GM12878 (cell line): ENCODE measurements around the gene PHF20. TPM values are rescaled to one million over a fixed set of nuclear protein-coding genes. Genes with fewer than 3 reads are reported as not detected.

Experiments used
- CUX1 ChIP-seq: IDR thresholded peaks from 2 replicates; pipeline ENCODE4 v1.6.1; 2012; ENCODE audit warnings: improper control_type of control experiment, low read depth, low read length; ENCODE audit not compliant: insufficient replicate concordance
- EGR1 ChIP-seq, 2 experiments: IDR thresholded peaks; 1 replicate in 1 of 2; 2 replicates in 1 of 2; pipeline ENCODE4 v1.6.1; 2011 to 2012; ENCODE audit warnings: low read depth in 2 of 2, low read length in 2 of 2, borderline replicate concordance in 1 of 2, mild to moderate bottlenecking in 1 of 2, moderate library complexity in 1 of 2
- EZH2 ChIP-seq: IDR thresholded peaks from 2 replicates; pipeline ENCODE4 v1.6.1; 2012; ENCODE audit warnings: low read depth, mild to moderate bottlenecking, control low read depth, inconsistent platforms, low read length, borderline replicate concordance; ENCODE audit not compliant: control insufficient read depth
- HCFC1 ChIP-seq: fragments of 150-350 bp; IDR thresholded peaks from 2 replicates; pipeline ENCODE4 v1.6.1; 2014; ENCODE audit warnings: low read length
- HDGF ChIP-seq: fragments of 450-650 bp; IDR thresholded peaks from 2 replicates; pipeline ENCODE4 v1.6.1; 2016; ENCODE audit warnings: antibody characterized with exemption
- HSF1 ChIP-seq: fragments of 150-350 bp; IDR thresholded peaks from 2 replicates; pipeline ENCODE4 v1.6.1; 2014; ENCODE audit warnings: mild to moderate bottlenecking, low read depth, low read length
- IKZF2 ChIP-seq, 2 experiments: fragments of 450-650 bp; IDR thresholded peaks; 2 replicates each; pipeline ENCODE4 v1.6.1; 2017; ENCODE audit warnings: mild to moderate bottlenecking in 2 of 2, moderate library complexity in 2 of 2
- KAT2A ChIP-seq: conservative IDR thresholded peaks from 2 replicates; pipeline ENCODE4 v1.6.1; 2011; ENCODE audit warnings: low read depth, low read length; ENCODE audit not compliant: control insufficient read depth
- NBN ChIP-seq: fragments of 450-650 bp; IDR thresholded peaks from 2 replicates; pipeline ENCODE4 v1.6.1; 2016
- NFYB ChIP-seq: IDR thresholded peaks from 2 replicates; pipeline ENCODE4 v1.6.1; 2011; ENCODE audit warnings: low read depth, mild to moderate bottlenecking, low read length, improper control_type of control experiment, moderate library complexity; ENCODE audit not compliant: insufficient read depth
- NR2C1 ChIP-seq: fragments of 450-650 bp; IDR thresholded peaks from 2 replicates; pipeline ENCODE4 v1.6.1; 2017; ENCODE audit warnings: antibody characterized with exemption, mild to moderate bottlenecking, moderate library complexity
- NR2C2 ChIP-seq: IDR thresholded peaks from 2 replicates; pipeline ENCODE4 v1.6.1; 2011; ENCODE audit warnings: borderline replicate concordance, low read depth; ENCODE audit not compliant: control insufficient read depth, insufficient read length
- PAX8 ChIP-seq: fragments of 450-650 bp; IDR thresholded peaks from 2 replicates; pipeline ENCODE4 v1.6.1; 2017; ENCODE audit warnings: mild to moderate bottlenecking, moderate library complexity
- POLR2AphosphoS2 ChIP-seq: IDR thresholded peaks from 2 replicates; pipeline ENCODE4 v1.6.1; 2011; ENCODE audit warnings: low read depth, mild to moderate bottlenecking, low read length, improper control_type of control experiment, moderate library complexity
- RB1 ChIP-seq: fragments of 450-650 bp; formaldehyde crosslinking; IDR thresholded peaks from 2 replicates; pipeline ENCODE4 v1.6.1; 2017; ENCODE audit warnings: mild to moderate bottlenecking, borderline replicate concordance
- SIX5 ChIP-seq: IDR thresholded peaks from 2 replicates; pipeline ENCODE4 v1.6.1; 2011; ENCODE audit warnings: mild to moderate bottlenecking, low read depth, low read length, moderate library complexity; ENCODE audit not compliant: severe bottlenecking
- SMAD5 ChIP-seq: IDR thresholded peaks from 2 replicates; pipeline ENCODE4 v1.6.1; 2016; ENCODE audit warnings: antibody characterized with exemption, low read depth
- SUZ12 ChIP-seq: fragments of 200-600 bp; sonication (generic); IDR thresholded peaks from one replicate; pipeline ENCODE4 v1.6.1; 2018; ENCODE audit warnings: antibody characterized with exemption, mild to moderate bottlenecking; ENCODE audit not compliant: unreplicated experiment
- polyA plus RNA-seq, 11 experiments: library from polyadenylated mRNA; depleted of rRNA in 4 of 11; unstranded in 6 of 11; stranded (reverse) in 5 of 11; fragments of >200 nt; fragmentation: Nextera tagmentation in 4 of 11; fragmentation: Illumina TruSeq in 1 of 11; extraction: Ambion mirVana in 4 of 11; extraction: Trizol in 1 of 11; gene quantifications; 1 replicate in 1 of 11; 2 replicates in 10 of 11; pipeline versions ENCODE4 v1.2.1 to v1.2.3, GENCODE V29; 2011 to 2016; ENCODE audit warnings: inconsistent platforms in 2 of 11, missing spikeins in 2 of 11, low read depth in 1 of 11
- total RNA-seq, 4 experiments: library from RNA; depleted of rRNA in 3 of 4; stranded (reverse); fragments of >200 nt in 3 of 4; fragmentation: Illumina TruSeq in 1 of 4; extraction: Trizol in 1 of 4; gene quantifications; 2 replicates each; pipeline versions ENCODE4 v1.2.1 to v1.2.3, GENCODE V29; 2013 to 2021
- TF ChIP-seq, protein P1 (sequence below): fragments of 450-650 bp; IDR thresholded peaks from 2 replicates; pipeline ENCODE4 v1.6.1; 2016; ENCODE audit warnings: mild to moderate bottlenecking
- TF ChIP-seq, protein P2 (sequence below): IDR thresholded peaks from 2 replicates; pipeline ENCODE4 v1.6.1; 2011; ENCODE audit warnings: low read depth, low read length, improper control_type of control experiment, borderline replicate concordance

PHF20 gene
- total and polyA plus RNA-seq, 10 of the 15 experiments (the other 5 are each of a cell fraction or from before 2014, with no cell fraction given) = 31.6 to 91.2 (median 46.8) TPM

- TF ChIP-seq KAT2A (no peak), PAX8 (no peak), SUZ12 (no peak), POLR2AphosphoS2 (peak; percentile 19; the same call in 1 of the 2 replicates), SMAD5 (no peak), HCFC1 (no peak), SIX5 (no peak), EGR1 (IDR thresholded peaks at IDR 0.05; ENCODE audit: borderline replicate concordance in 1 of 2, low read depth in 2 of 2, low read length in 2 of 2) (no peak), NR2C1 (peak; percentile 14; the same call in 1 of the 2 replicates), RB1 (no peak; the same call in 1 of the 2 replicates), NBN (peak; percentile 77), IKZF2 (IDR thresholded peaks at IDR 0.05) (no peak; a peak in 1 of 4 replicates), HDGF (peak; percentile 98), NFYB (peak; percentile 92), CUX1 (no peak), EZH2 (no peak), NR2C2 (no peak), HSF1 (no peak)
- TF ChIP-seq, protein P1, sequence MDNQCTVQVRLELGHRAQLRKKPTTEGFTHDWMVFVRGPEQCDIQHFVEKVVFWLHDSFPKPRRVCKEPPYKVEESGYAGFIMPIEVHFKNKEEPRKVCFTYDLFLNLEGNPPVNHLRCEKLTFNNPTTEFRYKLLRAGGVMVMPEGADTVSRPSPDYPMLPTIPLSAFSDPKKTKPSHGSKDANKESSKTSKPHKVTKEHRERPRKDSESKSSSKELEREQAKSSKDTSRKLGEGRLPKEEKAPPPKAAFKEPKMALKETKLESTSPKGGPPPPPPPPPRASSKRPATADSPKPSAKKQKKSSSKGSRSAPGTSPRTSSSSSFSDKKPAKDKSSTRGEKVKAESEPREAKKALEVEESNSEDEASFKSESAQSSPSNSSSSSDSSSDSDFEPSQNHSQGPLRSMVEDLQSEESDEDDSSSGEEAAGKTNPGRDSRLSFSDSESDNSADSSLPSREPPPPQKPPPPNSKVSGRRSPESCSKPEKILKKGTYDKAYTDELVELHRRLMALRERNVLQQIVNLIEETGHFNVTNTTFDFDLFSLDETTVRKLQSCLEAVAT = peak; percentile 88
- TF ChIP-seq, protein P2, sequence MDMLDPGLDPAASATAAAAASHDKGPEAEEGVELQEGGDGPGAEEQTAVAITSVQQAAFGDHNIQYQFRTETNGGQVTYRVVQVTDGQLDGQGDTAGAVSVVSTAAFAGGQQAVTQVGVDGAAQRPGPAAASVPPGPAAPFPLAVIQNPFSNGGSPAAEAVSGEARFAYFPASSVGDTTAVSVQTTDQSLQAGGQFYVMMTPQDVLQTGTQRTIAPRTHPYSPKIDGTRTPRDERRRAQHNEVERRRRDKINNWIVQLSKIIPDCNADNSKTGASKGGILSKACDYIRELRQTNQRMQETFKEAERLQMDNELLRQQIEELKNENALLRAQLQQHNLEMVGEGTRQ = peak; percentile 87
Measured at GRCh38 chr20:35771689-35772562, at the start of gene PHF20 (continued).
